Measurements from ENCODE around the gene SUN1. TPM values are rescaled to one million over a fixed set of nuclear protein-coding genes. Genes with fewer than 3 reads are reported as not detected.
A peak's percentile ranks its signal among the peaks of the same experiment; 100 is the strongest.
"Not testable (repeated sequence)": the region's sequence is repeated elsewhere in the genome, so short reads cannot be mapped to it uniquely, and the experiment has no call there.

The SUN1 gene
- total and polyA plus RNA-seq, 8 donors = 101 to 182 (median 154) TPM

- Histone ChIP-seq H3K27ac (peak overlapping the region in 1 of 2 donors; percentile 84), H3K4me3 (no peak overlapping the region)
- intact Hi-C loops (cut with DNase I) = no loop called here
Observed at GRCh38 chr7:922334-923107, 90.2 kb downstream of the SUN1 start.

DNA sequence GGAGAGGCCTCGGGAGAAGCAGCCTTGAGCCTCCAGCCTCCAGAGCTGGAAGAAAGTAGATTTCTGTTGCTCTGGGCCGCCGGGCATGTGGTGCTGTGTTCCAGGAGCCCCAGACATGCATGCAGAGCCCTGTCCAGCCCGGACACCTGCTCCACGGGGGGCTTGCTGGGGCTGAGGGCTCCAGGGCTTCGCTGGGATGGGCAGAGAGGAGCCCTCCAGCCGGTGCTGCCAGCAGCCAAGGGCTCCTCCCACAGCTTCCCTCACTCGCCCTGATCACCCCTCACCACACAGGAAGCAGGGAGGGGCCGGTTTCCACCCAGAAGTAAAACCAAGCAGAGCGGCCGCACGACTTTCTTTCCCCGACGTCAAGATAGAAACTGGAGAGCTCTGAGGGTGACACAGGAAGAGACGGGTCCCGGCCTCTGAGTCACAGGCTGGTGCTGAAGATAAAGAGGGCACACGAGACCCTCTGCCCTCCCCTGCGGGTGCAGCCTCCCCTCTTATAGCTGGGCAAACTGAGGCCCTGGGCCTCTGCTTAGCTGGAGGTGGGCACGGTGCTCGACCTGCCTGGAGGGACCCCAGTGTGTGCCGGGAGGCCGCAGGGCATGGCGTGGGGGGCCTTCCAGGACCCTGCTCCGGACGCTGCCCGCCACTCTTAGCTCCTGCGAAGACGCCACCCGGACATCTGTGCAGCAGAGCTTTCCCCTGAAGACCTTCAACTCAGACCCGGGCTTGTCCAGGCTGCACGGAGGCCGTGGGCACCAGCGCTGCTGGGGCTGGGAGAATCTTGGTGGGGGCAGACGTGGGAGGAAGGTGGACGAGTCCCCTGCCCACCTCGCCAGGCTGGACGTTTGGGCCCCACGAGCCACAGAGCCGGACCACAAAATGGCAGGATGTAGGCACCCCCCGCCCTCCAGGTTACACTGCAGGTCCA lies 91.1 kb downstream of the SUN1 start:
- peaks cover 0 to 5% of the 10 kb centered on the region in 2 donors for H3K36me3 ChIP-seq
- intact Hi-C loops (cut with DNase I) = no loop called here
- DNase-seq = peak in 3 of 4 donors; percentile 55 to 89 (median 86)
- peak overlapping the region; percentile 53 to 84 for H3K27ac ChIP-seq
- no peak overlapping the region for H3K4me3 ChIP-seq
- peak; percentile 77 for ATAC-seq
- peaks cover 0 to 9% of the 10 kb centered on the region in 2 donors for H3K27me3 ChIP-seq
- H3K9me3 ChIP-seq = no peaks in the 10 kb centered on the region
- no peak for TF ChIP-seq CTCF (IDR thresholded peaks at IDR 0.05)
- H3K4me1 ChIP-seq = peaks cover 0 to 52% of the 10 kb centered on the region in 2 donors

More at GRCh38 chr7:922334-923107, 90.2 kb downstream of the SUN1 start:
- Histone ChIP-seq H3K27me3 (peaks cover 0 to 9% of the 10 kb centered on the region in 2 donors), H3K9me3 (no peaks in the 10 kb centered on the region), H3K36me3 (peaks cover 0 to 5% of the 10 kb centered on the region in 2 donors), H3K4me1 (peaks cover 0 to 44% of the 10 kb centered on the region in 2 donors)
- no peak for TF ChIP-seq CTCF (IDR thresholded peaks at IDR 0.05)
- ATAC-seq = no peak
- peak in 2 of 4 donors; percentile 28 to 66 for DNase-seq

- H3K4me3 ChIP-seq; H3K27me3 ChIP-seq; H3K27ac ChIP-seq; ATAC-seq; H3K9me3 ChIP-seq; H3K36me3 ChIP-seq; intact Hi-C loops (cut with DNase I): not testable (repeated sequence)
- H3K4me1 ChIP-seq = peaks cover 0 to 59% of the 10 kb centered on the region in 2 donors
- DNase-seq = peak in 2 of 4 donors; percentile 32 to 65
Observed at GRCh38 chr7:924042-924441, 91.8 kb downstream of the SUN1 start.

Other genes with a start within 250 kb of the SUN1 start
- gene DNAAF5, start 105.8 kb upstream of the SUN1 start, total RNA-seq = 10 to 100 TPM; 19.9 to 28.3 TPM
- gene DNAAF5, start 105.8 kb upstream of the SUN1 start, polyA plus RNA-seq (ENCODE audit: insufficient read length in 6 of 6) = 10 to 100 TPM; 24.6 to 30.6 (median 26.2) TPM
- gene PRKAR1B, start 105.2 kb upstream of the SUN1 start, total RNA-seq = 10 to 100 TPM; 16.3 to 19.6 TPM
- gene PRKAR1B, start 105.2 kb upstream of the SUN1 start, polyA plus RNA-seq (ENCODE audit: insufficient read length in 6 of 6) = 10 to 100 TPM; 36.5 to 43.5 (median 38.5) TPM
- 10 to 100 TPM; 30.1 to 31.6 TPM for gene GET4, start 44.1 kb downstream of the SUN1 start, total RNA-seq
- gene GET4, start 44.1 kb downstream of the SUN1 start, polyA plus RNA-seq (ENCODE audit: insufficient read length in 6 of 6) = 10 to 100 TPM; 25.0 to 39.0 (median 31.1) TPM
- gene ADAP1, start 122.2 kb downstream of the SUN1 start, total RNA-seq = 10 to 100 TPM; 25.8 to 35.1 TPM
- gene ADAP1, start 122.2 kb downstream of the SUN1 start, polyA plus RNA-seq (ENCODE audit: insufficient read length in 6 of 6) = 1 to 10 TPM; 5.1 to 8.7 (median 7.6) TPM
- gene COX19, start 143.1 kb downstream of the SUN1 start, total RNA-seq = 10 to 100 TPM in 1 of 2 donors, 1 to 10 TPM in 1; 9.1 to 10.8 TPM
- gene COX19, start 143.1 kb downstream of the SUN1 start, polyA plus RNA-seq (ENCODE audit: insufficient read length in 6 of 6) = 10 to 100 TPM; 13.1 to 18.1 (median 16.7) TPM
- not detected for gene CYP2W1, start 150.7 kb downstream of the SUN1 start, total RNA-seq
- gene CYP2W1, start 150.7 kb downstream of the SUN1 start, polyA plus RNA-seq (ENCODE audit: insufficient read length in 6 of 6) = 10 to 100 TPM in 2 of 6 donors, 1 to 10 TPM in 4; 6.2 to 16.9 (median 9.0) TPM
- gene GPR146, start 212.1 kb downstream of the SUN1 start, total RNA-seq = 10 to 100 TPM; 16.7 to 18.9 TPM
- 1 to 10 TPM; 6.3 to 8.7 (median 7.7) TPM for gene GPR146, start 212.1 kb downstream of the SUN1 start, polyA plus RNA-seq (ENCODE audit: insufficient read length in 6 of 6)